GM21447 (cell line): Measurements from ENCODE around the gene CFAP221.

Source experiments
- ATAC-seq: cut with Tn5 transposase; IDR thresholded peaks from one replicate; pipeline ENCODE4 v1.9.1; 2021; ENCODE audit not compliant: unreplicated experiment

CFAP221 gene

DNA sequence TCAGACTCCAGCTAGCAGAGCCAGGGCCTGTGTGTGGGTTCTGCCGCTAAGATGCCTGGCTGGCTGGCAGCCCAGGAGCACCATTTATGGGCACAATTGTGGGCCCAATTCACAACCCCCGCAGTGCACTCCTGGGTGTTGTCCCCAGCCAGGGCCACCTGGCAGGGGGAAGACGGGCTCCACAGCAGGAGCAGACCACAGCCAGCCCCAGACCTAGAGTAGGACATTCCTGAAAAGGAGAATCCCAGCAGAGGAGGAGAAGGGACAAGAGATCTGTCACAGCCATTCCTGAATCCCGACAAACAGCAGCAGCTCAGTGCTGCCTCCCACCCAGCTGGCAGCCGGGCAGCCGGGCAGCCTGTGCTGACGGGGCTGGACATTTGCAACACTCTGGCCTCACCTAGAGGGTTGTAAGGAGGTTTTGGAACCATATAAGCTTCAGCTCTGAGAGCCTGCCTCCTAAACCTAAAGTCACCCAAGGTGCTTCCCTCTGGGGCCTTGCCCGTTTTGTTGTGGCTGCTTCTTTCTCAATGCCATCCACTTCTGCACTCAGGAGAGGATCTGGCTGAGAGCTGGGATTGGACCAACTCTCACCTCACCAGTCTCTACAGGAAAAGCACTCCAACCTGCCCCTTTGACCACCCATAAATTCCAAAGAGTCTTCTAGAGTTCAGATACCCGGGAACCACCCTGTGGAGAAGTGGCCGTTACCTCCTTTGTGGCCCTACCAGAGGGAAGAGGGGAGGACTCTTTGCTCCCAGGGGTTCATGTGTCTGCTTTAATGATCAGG is 130.7 kb downstream of the CFAP221 start:
- ATAC-seq = no peak

DNA sequence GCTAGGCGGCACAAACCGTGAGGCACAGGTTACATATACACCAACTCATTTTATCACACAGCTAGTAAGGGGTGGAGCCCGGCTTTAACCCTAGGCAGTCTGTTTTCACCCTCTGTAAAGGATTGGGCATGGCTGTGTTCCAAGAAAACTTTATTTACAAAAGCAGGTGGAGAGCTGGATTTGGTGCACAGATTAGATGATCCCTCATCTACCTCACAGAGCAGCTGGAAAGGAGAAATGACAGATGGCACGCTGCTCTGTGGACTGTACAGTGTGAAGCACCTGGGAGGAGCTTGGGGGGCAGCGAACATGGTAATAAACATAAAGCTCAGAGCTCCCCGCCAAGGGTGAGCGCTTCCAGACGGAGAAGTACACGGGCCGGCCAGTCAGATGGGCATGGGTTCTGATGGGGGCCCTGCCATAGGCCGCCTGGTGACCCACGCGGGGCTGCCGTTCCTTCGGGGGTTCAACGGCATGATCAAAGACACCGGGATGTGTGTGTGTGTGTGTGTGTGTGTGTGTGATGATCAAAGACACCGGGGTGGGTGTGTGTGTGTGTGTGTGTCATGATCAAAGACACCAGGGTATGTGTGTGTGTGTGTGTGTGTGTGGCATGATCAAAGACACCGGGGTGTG is 133.9 kb downstream of the CFAP221 start:
- no peak for ATAC-seq

DNA sequence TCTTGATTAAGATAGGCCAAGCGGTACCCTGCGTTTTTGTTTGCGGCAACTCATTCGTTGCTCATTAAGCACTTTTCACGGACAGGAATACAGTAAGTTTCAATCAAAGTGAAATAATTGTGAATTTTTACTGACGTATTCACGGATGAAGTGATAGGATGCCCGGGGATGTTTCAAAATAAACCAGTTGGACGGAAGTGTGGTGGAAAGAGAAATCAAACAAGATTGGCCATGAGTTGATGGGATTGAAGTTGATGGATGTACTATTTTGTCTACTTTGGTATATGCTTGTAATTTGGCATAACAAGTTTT is 135.2 kb downstream of the CFAP221 start:
- peak; percentile 8 for ATAC-seq

- no peak for ATAC-seq
Measured at GRCh38 chr2:119679846-119680245, 135.6 kb downstream of the CFAP221 start.

- no peak for ATAC-seq
Measured at GRCh38 chr2:119680457-119681202, 136.4 kb downstream of the CFAP221 start.

- ATAC-seq = no peak
Measured at GRCh38 chr2:119681203-119681867, 137.1 kb downstream of the CFAP221 start.

DNA sequence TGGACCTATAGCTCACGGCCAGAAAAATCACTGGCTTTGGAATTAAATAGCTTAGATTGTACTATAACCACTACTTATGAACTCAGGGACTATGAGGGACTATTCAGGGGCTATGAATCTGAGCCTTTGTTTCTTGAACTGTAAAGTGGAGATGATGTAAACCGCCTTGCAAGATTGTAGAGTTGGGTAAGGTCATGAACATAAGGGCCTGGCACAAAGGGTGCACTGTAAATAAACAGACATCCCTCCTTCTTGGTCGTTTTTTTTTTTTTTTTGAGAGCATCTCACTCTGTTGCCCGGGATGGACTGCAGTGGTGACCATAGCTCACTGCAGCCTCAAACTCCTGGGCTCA is 137.6 kb downstream of the CFAP221 start:
- no peak for ATAC-seq

GRCh38 chr2:119682578-119682977 is 138.3 kb downstream of the CFAP221 start:
- no peak for ATAC-seq

DNA sequence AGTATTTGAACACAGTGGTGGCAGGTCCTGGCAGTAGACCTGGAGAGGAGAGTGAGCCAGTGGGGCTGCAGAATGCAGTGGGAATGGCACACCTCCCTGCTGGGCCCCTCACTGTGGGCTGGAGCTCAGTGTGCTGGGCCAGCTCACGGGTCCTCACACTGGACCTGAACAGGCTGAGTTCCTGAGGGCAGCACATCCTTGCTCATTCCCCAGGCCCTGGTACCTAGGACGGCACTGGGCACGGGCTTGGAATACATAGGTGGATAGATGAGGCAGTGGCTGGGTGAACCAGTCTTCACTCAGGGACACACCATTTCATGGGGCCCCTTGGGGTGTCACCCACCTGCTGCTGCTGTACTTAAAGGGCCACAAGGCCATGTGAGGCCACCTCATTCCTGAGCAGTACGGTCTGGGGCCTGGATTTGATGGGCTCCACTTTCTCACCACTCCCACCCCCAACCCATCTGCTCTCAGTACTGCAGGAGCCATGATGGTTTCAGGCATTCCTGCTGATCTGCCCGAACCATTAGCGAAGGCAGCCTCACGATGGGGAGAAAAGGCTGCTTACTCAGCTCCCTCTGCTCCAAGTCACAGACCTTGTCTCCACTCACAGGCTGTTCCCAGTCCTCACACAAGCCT is 138.9 kb downstream of the CFAP221 start:
- no peak for ATAC-seq

DNA sequence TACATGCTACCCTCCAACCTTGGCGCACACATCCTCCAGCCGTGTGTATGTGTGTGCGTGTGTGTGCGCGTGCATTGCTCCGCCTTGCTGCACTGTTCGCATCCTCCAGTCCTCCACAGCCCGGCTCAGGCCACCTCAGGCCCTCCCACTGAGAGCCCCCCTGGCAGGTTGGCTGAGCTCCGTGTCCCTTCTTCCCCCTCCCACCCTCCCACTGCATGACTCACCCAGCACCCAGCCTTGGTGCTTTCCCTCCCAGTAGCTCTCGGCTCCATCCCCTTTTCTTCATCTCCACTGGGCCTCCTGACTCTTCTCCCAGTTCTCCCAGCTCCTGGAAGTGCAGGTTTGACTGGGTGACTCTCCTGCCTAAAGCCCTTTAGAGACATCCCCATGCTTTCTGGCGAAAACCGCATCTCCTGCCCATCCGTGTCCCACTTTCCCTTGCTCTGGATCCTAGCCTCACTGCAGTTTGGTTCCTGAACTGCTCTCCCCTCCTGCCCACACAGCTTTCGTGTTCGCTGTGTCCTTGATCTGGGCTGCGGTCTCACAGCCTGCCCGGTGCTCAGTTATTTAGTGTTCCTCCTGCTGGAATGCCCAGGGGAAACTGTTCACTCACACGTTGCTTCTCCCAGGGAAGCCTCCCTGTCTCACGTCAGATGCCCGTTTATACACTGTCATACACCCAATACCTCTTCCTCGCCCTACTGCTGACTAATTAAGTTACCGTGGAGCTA is 139.6 kb downstream of the CFAP221 start:
- ATAC-seq = no peak

GRCh38 chr2:119684518-119684917 is 140.3 kb downstream of the CFAP221 start:
- ATAC-seq = no peak

DNA sequence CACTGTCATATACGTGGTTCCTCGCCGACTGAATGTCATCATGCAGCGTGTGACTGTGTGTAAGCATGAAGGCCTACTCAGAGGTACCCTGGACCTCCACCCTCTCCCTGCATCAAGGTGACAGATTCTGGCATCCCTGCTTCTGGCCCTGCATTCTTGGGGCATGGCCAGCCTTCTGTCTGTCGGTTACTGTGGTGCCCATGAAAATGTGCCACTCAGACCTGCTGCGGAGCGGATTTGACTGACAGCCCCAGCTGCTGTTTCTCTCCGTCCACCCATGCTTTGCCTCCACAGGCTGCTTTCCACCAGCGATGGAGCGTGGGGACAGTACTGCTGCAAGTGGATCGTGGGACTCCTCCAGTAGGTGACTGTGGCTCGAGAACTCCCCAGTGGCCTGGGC is 144.4 kb downstream of the CFAP221 start:
- no peak for ATAC-seq

DNA sequence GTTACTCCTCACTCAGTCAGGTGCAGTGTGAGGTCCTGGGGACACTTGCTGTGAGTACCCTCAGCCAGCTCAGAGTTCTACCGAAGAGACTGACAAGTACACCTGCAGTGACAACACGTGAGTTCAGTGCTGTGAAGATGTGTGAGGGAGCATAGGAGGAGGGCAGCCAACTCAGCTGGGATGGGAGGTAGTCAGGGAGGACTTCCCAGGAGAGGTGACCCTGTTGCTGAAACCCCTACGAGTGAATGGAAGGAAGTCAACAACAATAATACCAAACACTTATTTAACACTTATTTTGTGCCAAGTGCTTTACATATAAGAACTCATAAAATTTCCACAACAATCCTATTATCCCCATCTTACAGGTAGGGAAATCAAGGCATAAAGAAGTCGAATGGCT is 145.0 kb downstream of the CFAP221 start:
- ATAC-seq = no peak

GRCh38 chr2:119691189-119691588 is 146.9 kb downstream of the CFAP221 start:
- ATAC-seq = no peak

DNA sequence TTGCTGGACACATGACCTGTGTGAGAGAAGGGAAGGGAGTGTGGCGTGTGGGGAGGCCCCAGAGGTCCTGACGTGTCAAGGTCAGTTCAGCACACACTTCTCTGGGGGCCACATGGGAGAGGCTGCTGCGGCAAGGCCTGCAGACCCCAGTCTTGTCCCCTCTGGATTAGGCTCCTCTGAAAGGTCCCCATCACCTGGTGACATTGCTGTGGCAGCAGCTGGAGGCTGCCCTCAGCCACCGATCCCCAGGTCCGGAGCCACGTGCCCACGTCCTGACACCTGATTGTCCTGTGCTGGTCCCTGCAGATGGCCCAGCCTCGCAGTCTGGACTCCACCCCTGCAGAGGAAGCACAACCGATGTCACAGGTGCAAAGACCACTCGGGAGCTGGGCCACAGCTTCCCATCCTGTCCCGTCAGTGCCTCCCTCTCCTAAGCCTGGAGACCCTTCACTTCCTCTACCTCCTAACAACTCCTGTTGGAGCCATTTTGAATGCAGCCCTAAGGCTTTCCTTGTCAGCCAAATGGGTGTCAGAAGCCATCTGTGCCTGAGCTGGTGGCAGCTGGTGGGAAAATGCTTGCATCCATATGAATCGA is 147.5 kb downstream of the CFAP221 start:
- no peak for ATAC-seq

GRCh38 chr2:119692310-119692709 is 148.1 kb downstream of the CFAP221 start:
- no peak for ATAC-seq

GRCh38 chr2:119692954-119693353 is 148.7 kb downstream of the CFAP221 start:
- no peak for ATAC-seq

- ATAC-seq = no peak
Measured at GRCh38 chr2:119693567-119693966, 149.3 kb downstream of the CFAP221 start.

DNA sequence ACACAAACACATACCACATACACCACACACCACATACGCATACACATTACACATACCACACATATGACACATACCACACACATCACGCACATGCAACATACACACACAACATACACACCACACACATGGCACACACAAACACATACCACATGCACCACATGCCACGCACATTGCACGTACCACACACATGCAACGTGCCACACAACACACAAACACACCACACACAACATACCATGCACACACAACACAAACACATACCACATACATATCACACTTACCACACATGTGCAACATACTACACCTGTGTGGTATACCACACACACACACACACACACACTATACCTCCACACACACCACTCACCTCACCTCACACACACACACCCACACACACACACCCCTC is 149.7 kb downstream of the CFAP221 start:
- ATAC-seq = no peak

DNA sequence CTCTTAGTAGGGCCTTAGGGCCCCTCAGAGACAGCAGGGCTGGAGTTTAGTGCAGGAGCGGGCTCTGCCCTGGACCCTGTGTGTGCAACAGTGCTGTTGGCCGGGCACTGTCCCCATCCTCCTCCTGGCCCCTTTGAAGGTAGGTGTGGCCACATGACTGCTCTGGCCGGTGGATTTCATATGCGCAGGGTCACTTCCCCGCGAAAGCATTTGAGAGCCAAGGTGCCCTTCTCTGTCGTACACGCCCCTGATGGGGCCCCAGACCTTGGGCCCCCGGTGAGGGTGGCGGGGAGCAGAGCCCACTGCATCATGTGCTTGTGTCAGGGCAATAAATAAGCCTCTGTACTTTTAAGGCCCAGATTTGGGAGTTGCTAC is 150.2 kb downstream of the CFAP221 start:
- ATAC-seq = no peak
